WI38 (cell line): ENCODE measurements around the gene APOBEC3B.
"Not testable (repeated sequence)": the region's sequence is repeated elsewhere in the genome, so short reads cannot be mapped to it uniquely, and the experiment has no call there.

ENCODE experiments used
- H3K4me3 ChIP-seq: 2 replicates; pipeline ENCODE4 v1.5.1; 2011; ENCODE audit warnings: low read depth, mild to moderate bottlenecking, control low read depth, low read length
- CTCF ChIP-seq: IDR thresholded peaks from 2 replicates; pipeline ENCODE4 v1.5.1; 2012; ENCODE audit warnings: low read depth, mild to moderate bottlenecking, control low read depth, low read length

Gene APOBEC3B

GRCh38 chr22:38944653-38945052 is 37.5 kb upstream of the APOBEC3B start:
- H3K4me3 ChIP-seq: no peak overlapping the region
- no peak for TF ChIP-seq CTCF

- not testable (repeated sequence) for H3K4me3 ChIP-seq
These were observed 36.3 kb upstream of the APOBEC3B start for GRCh38 chr22:38945706-38946338.

DNA sequence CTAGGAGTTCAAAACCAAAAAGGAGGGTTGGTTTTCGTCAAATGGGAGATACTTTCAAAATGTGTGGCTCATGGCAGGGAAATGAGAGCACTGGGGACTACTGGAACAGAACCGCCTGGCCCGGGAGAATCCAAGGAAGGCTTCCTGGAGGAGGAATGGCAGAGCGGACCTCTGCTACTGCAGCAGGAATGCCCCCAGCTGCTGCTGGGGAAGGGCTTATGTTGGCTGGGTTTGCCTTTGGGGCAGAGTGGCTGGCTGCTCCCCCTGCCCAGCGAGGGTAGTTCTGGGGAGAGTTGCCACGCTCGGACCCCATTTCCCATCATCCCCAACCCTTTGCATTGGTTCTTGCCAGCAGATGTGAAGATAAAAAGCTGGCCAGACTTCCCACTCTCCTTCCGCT is 35.4 kb upstream of the APOBEC3B start:
- TF ChIP-seq CTCF: no peak

DNA sequence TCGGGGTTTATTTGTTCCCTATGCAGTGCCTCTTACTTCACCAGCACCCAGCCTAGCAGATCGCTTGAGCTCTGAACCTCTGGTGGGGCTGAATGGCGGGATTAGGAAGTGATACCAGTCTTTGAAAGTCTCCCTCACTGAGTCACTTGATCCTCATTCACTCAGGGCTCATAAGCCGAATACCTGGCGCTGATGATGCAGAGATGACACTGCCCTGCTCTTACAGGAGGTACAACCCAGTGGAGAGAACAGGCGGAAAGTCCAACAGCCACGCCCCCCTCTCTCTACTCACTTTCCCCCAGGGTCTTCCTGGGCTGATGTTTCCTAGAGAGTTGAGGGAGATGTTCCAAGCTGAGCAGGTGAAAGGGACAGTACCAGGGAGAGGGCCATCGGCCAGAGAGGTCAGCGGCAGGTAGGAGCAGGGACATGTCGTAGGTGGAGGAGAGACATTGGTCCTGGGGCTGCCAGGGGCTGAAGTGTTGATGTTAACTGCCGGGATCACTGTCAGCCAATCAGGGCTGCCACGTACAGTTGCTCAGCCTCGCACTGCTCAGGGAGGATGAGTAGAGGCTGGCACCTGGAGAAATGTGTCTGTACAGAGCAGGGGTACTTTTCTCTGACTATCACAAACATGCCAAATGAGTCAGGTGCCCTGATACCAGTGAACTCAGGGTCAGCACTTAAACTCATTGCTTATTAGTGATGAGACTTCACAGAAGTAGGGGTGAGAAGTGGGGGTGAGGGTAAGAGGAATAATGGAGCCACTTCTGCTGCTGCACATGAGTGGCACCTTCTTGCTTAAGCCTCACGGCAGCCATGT is 34.6 kb upstream of the APOBEC3B start:
- H3K4me3 ChIP-seq: no peak overlapping the region
- no peak for TF ChIP-seq CTCF

More for the DNA sequence above, 35.4 kb upstream of the APOBEC3B start:
- no peak overlapping the region for H3K4me3 ChIP-seq

DNA sequence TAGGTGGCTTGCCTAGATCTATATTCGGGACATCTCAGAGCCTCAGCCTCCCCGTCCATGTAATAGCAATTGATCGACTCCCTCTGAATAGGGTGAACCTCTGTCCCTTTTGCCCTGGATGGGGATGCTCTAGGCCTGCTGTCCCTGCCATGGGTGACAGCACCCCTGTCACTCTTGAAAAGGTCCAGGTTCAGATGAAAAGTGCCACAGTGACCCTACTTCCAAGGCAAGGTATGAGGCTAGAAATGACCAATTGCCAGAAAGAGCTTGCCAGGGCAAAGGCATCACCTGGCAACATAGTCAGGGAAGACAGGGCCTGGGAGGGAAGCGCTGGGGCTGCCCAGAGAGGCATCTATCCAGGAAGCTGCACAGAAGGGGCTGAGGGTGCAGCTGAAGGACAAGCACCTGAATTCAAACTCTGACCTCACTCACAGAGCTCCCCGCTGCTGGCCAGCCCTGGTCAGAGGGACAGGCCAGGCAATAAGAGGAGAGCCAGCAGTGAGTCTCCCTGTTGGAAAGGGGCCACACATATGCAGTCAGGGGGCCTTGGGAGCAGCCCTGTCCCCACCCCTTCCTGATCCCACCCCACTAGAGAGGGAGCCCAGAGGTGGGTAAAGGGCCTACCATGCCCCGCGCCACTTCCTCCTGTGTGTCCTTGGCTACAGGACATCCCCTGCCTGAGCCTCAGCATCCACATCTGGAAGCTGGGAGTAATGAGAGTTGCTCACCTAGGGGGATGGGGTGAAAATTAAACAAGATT is 33.8 kb upstream of the APOBEC3B start:
- TF ChIP-seq CTCF: no peak
- H3K4me3 ChIP-seq: no peak overlapping the region

GRCh38 chr22:38949889-38950405 is 32.2 kb upstream of the APOBEC3B start:
- no peak for TF ChIP-seq CTCF
- H3K4me3 ChIP-seq: no peak overlapping the region

GRCh38 chr22:38950527-38951295 is 31.4 kb upstream of the APOBEC3B start:
- TF ChIP-seq CTCF: no peak
- H3K4me3 ChIP-seq: no peak overlapping the region
